ENCODE data around the gene TMEM35B.
A peak's percentile ranks its signal among the peaks of the same experiment; 100 is the strongest.
"Not testable (repeated sequence)": the region's sequence is repeated elsewhere in the genome, so short reads cannot be mapped to it uniquely, and the experiment has no call there.

The TMEM35B gene

GRCh38 chr1:34984793-34985608 is at the start of gene TMEM35B:
Gene TMEM35B, minus strand, starts transcription at chr1:34985347. Its CDS starts 42 bp downstream, at chr1:34985305.
- DNase-seq = peak; percentile 49

DNA sequence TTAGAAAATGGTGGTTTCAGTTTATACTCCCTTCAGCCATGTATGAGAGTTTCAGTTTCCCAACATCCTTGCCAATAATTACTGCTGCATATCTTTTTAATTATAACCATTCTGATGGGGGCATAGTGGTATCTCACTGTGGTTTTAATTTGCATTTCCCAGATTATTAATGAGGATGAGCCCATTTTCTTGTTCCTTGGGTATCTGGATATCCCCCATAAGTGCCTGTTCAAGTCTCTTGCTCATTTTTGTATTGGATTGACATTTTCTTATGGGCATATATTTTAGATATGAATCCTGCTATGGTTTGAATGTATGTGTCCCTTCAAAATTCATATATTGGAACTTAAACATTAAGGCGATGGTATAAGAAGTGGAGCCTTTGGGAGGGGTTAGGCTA is 48.2 kb upstream of the TMEM35B start:
- DNase-seq = no peak

DNA sequence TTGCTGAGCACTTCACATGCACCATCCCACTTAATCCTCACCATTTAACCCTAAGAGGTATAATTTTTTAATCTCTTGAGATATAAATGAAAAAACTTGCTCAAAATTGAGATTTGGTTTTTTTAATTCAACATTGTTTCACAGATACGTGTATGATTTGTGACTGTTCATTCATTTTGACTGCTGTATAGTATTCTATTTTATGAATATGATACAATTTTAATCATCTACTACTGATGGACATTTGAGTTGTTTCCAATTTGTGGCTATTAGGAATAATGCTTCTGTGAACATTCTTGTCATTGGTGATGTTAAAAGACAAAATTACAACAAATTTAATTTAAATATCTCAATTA is 47.2 kb upstream of the TMEM35B start:
- DNase-seq = no peak

DNA sequence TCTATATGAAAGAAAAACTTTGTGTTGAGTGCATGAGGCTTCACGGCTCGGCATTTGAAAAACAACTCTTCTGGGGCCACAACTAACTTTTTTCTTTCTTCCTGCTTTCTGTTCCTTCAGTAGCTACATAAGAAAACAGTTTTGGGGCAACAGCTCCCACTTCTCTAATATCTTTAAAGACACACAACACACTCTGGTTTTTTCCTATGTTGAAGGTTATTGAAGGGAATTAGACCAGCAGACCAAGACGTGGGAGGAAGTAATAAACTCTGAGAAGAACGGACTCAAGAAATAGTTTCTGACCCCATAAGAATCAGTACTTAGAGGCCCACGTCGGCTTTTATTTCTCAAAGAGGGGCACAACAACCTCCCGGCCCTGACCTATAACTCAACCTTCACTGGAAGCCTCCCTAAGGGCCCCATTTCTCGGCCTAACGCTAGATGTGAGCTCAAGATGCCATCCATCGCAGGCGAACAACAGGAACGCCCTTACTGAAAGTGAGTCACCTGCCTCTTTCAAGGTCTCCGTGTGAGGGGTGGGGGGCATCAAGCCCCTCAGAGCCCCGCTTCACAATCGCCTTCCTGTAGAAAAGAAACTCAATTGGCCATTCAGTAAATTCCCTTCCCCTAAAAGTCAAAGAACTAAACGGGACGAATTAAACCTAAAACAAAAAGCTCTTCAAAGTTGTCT is 45.8 kb upstream of the TMEM35B start:
- peak; percentile 21 for DNase-seq

DNA sequence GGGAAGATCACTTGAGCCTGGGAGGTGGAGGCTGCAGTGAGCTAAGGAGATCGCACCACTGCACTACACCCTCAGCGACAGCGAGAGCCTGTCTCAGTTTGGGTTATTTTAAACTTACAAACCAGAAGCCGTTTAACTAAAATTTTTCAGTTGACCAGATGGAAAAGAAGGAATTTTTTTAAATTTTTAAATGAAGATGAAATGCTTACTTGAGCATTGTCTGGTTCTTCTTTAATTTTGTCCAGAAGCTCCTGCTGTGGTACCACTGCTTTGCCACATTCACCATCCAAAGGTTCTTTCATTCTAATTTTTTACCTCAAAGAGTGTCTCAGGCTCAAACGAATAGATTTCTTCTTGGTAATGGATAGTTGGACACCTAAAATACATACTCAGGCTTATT is 45.2 kb upstream of the TMEM35B start:
- no peak for DNase-seq

GRCh38 chr1:35029761-35030160 is 44.6 kb upstream of the TMEM35B start:
- DNase-seq = no peak

DNA sequence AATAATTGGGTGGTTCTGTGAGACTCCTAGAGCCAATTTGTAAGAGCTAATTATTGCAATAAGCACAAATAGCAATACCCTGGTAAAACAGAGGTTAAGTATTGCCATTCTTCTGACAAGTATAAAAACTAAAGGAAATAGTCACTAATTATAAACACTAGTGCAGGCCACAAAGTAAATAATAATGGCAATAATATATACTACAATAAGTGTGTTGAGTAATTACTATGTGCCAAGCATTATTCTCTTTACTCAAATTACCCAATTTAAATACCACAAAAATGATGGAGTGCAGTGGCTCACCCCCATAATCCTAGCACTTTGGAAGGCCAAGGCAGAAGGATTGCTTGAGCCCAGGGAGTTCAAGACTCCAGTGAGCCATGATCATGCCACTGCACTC is 31.3 kb upstream of the TMEM35B start:
- DNase-seq = no peak

DNA sequence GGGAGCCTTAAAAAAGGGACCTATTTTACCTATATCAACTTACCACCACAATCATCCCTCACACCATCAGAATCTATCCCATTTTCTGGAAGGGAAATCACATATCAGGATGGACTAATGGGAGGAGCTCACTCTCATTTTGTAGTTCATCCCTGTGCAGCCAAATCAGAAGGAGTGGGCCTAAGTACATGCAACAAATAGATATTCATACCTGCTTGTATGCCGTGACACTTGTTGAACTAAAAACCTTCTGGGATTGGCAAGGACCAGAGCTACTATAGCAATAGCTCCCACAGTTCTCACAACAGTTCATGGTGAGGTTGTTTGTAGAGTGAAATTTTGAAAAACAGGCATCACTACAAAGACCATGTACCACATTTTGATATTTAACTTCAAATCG is 29.3 kb upstream of the TMEM35B start:
- no peak for DNase-seq

DNA sequence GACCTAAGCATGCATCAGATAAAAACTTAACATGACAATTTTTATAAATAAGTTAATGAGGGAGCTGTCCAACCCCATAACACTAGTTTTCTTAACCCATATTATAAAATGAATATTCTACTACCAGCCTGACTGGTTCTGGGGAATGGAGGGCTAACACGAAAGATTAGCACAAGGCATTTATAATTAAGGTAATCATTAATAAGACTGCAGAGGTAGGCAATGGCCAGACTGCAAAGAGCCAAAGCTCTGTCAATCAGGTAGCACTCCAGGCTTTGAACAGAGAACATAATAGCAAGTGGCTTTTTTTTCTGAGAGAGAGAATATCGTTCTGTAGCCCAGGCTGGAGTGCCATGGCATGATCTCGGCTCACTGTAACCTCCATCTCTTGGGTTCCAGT is 20.6 kb upstream of the TMEM35B start:
- no peak for DNase-seq

DNA sequence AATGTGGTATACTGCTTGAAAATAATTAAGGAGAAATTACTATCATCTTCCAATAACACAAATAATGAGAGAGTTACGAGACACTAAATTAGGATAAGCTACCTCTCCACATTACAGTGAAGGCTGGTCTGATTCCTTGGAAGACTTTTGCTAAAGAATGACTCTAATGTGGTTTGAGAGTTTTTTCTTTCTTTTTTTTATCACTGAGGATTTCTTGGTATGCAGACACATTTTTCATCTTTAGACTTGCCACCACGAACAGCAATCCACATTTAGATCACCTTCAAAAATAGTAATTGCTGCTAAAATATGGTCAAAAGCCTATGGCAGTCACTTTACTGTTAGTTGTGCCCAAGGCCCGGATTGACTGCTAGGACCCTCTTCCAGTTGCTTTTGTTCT is 16.6 kb upstream of the TMEM35B start:
- no peak for DNase-seq

DNA sequence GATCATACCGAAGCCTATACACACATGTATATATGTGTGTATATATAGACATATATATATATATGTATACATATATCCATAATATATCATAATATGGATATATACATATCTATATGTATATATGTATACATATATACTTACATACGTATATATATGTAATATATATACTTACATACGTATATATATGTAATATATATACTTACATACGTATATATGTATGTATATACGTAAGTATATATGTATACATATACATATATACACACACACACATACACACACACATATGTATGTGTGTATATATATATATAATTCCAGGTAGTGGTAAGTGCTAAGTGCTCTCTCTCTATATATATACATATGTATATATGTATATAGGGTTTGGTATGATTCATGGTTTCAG is 9.7 kb upstream of the TMEM35B start:
- no peak for DNase-seq

DNA sequence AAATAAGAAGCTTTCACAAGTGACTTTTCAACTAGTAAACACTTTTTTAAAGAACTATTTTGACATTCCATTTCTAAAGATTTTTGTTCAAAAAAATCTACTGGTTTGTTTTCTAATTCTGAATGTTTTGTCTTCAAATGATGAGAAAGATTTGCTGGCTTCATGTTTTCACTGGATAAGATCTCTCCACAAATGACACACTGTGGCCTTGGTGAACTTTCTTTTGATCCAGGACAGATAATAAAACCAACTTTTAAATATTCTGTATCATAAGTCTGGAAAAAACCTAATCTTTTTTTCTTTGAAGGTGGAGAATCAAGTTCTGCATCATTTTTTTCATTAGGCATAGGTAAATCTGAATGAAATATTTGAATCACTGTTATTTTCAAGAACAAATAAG is 3.4 kb upstream of the TMEM35B start:
- DNase-seq = no peak

- DNase-seq = no peak
Observed at GRCh38 chr1:34988147-34988546, 3.0 kb upstream of the TMEM35B start.

- DNase-seq = peak; percentile 41
Observed at GRCh38 chr1:34987018-34987417, 1.9 kb upstream of the TMEM35B start.

DNA sequence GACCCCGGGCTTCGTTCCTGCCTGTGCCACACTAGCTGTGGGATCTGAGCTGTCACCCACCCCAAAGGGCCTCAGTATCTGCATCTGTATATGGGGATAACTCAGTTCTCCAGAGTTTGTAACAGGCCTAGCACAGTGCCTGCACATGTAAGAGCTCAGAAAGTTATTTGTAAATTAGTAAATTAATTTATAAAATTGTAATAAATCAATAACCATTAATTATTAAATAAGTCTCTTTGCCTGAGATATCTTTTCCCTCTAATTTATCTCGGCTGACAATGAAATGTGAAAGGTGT is 410 bp upstream of the TMEM35B start:
- not testable (repeated sequence) for DNase-seq

GRCh38 chr1:34984435-34984792 is 733 bp downstream of the TMEM35B start:
- DNase-seq = peak; percentile 40

DNA sequence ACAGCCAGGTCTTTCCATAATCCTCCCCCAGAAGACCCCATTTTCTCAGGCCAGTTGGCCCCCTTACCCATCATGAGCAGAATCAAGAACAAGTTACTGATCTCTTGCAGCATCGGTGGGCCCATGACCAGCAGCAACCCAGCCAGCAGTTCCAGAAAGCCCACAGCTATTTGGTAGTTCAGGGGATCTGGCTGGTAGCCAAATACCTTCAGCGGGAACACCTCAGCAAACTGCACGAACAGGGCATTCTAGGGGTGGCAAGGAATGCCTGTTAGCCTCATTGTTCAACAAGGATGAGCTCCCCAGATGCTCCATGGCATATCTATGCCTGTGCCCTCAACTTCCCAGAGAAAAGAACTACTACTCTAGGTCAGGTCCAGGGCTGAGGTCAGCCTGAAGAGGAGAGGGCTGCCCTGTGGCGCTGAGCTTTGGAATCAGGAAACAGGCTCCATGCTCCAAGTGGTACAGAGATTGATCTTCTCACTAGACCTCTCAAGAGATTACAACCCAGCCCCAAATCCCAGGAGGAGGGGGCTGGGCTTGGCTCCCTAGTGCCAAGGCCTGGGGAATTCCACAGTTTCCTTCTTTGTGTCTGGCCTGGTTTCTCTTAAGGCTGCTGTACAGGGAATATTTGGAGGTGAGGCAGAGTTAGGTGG is 1.3 kb downstream of the TMEM35B start:
- DNase-seq = no peak

- DNase-seq = no peak
Observed at GRCh38 chr1:34982820-34983376, 2.2 kb downstream of the TMEM35B start.

DNA sequence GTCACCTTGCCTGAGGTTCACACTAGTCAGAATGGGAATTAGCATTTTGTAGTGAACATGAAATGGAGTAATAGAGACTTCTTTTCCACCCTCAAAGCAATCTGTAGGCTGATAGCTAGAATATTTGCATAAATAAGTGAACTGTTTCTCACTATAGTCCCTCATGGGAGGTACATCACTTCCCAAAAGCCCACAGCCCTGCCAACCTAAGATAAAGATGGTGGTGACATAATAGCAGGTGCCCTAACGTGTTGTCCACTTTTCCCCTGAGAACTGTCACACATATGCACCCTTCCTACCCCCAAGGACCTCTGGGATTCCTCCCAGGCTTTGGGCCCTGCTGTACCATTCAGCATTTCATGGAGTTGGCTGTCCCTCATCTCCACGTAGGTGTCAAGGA is 4.4 kb downstream of the TMEM35B start:
- DNase-seq = no peak

DNA sequence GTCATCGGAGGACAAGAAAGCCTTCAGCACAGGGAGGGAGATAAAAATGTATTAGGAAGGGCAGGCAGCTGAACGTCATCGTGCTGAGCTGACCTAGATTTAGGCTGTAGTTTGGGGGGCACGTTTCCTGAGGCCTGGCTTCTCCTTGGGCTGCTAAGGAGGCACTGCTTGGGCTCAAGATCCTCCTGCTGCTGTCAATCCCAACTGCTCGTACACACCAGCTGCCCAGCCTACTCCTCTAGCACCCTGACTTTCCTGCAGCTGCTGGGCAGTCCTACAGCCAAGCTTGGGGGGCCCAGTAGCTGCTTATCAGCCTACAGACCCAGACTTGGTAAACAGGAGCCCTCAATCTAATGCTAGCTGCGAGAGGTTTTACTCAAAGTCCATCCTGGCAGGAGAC is 6.2 kb downstream of the TMEM35B start:
- no peak for DNase-seq

- no peak for DNase-seq
Observed at GRCh38 chr1:34977858-34978257, 7.3 kb downstream of the TMEM35B start.

DNA sequence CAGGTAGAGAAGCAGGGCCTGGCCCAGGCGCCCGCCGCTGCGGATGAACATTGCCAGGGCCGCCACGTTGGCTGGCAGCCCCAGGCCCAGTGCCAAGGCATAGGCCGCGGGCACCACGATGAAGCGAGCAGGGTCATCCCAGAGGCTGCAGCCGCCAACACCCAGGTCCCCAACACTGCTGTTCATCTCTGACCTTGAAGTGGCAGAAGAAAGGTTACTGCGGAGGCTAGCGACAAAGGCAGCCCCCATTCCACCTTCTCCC is 8.0 kb downstream of the TMEM35B start:
- DNase-seq = no peak

DNA sequence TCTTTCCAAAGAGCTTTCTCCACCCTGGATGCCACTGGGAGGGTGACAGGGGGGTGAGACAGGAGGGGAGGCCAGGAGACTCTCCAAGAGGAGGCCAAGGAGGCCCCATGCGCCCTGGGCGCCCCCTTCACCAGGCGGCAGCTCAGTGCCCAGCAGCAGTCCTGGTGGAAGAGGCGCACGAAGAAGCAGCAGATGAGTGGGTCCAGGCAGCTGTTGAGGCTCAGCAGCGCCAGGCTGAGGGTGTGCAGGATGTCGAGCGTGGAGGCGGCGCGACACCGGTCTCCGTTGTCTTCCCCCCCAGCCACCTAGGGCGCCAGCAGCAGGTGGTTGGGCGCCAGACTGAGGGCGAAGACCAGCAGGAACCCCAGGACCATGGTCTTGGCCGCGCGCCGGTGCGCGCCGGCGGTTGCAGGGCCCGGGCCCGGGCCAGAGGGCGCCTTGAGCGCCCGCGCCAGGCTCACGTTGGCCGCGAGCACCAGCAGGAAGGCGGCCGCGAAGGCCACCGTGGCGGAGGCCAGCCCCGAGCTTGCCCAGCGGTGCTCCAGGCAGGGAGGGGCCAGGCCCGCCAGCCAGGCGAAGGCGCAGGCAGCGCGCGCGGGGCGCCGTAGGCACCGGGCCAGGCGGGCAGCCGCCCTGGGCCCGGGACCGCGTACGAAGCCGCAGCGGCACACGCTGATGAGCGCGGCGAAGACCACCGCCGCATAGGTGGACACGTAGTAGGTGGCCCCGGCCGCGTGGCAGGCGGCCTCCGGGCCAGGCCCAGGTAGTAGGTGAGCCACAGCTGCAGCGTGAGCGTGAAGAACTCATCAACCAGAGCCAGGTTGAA is 8.6 kb downstream of the TMEM35B start:
- no peak for DNase-seq

DNA sequence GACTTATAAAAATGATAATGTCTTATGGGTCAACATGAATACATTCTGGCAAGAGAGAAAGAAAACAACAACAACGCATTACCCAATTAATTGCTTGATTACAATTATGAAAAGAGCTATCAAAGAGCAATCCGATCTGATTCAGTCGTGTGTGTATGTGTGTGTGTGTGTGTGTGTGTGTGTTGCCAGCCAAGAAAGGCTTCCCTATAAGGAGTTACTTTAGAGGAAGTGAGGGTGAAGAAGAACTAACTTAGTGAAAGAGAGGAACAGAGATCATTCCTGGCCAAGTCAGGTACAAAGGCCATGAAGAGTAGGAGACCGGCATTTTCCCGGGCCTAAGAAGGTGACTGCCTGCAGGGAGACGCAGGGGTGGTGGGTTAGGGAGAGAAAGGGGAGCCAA is 9.4 kb downstream of the TMEM35B start:
- DNase-seq = no peak
